GM19240 (cell line): ENCODE results near the gene CCL15.
"Not testable (repeated sequence)": the region's sequence is repeated elsewhere in the genome, so short reads cannot be mapped to it uniquely, and the experiment has no call there.

ENCODE experiments used
- DNase-seq: peaks from one replicate; pipeline ENCODE4 v3.0.0; 2011; ENCODE audit warnings: low spot score; ENCODE audit not compliant: insufficient read length

CCL15 gene

GRCh38 chr17:36001110-36001771 is at the start of gene CCL15:
CCL15 (minus strand) TSS chr17:36001553; CDS start chr17:36001492, 61 bp downstream.
- no peak for DNase-seq

DNA sequence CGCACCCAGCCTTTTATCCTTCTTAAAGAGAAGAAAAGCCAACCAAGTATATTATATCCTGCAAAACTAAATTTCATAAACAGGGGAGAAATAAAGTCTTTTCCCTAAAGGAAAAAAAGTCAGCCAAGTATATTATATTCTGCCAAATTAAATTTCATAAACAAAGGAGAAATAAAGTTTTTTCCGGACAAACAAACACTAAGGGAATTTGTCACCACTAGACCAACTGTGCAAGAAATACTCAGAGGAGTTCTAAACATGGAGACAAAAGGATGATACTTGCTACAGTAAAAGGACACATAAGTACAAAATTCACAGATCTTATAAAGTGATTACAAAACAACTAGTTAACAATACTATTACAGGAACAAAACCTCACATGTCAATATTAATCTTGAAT is 48.3 kb upstream of the CCL15 start:
- DNase-seq = no peak

- DNase-seq = no peak
These were observed 46.7 kb upstream of the CCL15 start for GRCh38 chr17:36048066-36048465.

DNA sequence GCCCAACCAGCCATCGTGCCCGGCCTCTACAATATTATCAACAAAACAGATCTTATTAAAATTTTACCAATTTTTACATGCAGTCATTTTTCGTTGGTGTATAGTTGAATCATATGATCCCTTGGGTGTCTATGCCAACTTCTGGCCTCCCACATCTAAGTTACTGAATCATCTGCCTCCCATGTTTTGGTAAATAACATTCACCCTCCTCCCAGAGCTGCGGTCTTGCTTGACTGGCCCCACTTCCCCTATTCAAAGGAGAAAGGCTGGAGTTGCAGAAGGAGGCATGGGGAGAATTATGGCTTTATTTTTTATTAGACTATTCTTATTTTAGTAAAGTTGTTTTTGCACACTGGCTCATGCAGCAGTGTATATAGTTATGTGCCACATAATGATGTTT is 34.9 kb upstream of the CCL15 start:
- DNase-seq = no peak

- no peak for DNase-seq
These were observed 32.8 kb upstream of the CCL15 start for GRCh38 chr17:36034127-36034526.

DNA sequence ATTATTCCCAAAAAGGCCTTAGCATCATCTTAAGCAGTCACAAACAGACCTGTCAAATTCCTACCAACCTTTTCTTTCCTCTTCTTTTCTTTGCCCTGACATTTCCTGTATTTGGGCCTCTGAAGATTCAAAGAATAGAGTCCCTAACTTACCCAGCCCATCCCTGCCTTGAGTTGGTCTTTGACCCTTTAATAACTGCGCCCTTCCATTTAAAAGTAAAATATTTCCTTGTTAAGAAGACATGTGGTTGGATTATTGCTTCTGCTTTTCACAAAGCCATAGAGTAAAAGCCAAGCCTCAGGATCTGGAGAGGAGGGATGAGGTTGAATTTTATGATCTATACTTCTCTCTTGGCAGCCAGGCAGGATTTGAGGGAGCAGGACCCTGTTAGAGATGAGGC is 29.6 kb upstream of the CCL15 start:
- DNase-seq = no peak

DNA sequence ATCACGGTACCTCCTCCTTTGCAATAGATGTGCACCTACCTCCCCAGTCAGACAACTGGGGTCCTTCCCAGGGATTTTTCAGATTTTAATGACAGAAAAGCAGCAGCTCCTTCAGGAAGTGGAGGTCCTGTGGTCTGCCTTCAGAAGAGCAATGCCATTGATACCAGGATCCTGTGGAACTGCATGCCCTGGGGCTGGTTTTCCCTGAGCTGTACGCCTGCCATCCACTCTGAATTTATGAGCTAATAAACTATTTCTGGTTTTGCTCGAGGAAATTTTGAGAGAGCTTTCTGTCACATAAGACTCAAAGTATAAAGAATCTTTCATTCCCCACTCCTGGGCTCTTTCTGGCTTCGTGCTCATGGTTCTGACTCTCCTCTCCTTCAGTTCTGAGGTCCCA is 26.4 kb upstream of the CCL15 start:
- no peak for DNase-seq

DNA sequence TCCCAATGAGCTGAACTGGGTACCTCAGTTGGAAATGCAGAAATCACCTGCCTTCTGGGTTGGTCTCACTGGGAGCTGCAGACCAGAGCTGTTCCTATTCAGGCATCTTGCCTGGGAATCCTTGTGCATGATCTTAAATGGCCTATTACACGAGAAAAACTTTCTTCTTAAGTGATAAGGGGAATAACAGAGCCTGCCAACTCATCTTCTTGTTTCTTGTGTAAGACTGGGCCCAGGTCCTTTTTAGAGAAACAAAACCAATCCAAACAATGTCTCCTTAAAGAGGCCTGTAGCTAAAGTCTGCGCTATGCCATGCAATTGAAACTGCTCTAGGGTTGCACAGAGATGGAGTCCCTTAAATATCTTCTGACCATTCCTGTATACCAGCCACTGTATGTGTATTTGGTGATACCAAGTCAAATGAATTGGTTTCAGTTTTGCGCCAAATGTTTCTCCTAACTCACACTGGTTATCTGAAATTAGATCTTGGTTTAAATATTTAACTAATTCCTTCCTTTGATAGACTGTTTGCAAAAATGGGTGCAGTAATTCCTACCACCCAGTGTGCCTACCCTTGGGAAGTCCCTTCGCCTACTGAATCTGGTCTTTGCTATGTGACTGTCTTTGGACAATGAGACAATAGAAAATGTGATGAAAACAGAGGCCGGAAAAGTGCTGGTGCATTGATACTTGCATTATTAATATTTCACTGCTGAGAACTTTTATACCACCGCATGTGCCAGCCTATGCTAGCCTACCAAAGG is 22.9 kb upstream of the CCL15 start:
- DNase-seq = no peak

DNA sequence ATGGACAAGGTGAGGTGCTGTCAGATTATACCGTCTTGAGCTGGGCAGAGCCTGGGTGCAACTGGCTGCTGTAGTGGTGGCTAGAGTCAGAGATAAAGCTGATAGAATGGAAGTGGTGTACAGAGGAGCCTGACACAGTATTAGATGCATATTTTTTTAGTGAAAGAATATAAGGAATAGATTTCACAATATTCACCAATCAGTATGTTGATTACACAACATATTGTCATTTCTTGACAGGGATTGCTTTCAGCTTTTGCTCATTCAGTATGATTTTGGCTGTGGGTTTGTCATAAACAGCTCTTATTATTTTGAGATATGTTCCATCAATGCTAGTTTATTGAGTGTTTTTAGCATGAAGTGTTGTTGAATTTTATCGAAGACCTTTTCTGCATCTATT is 18.1 kb upstream of the CCL15 start:
- DNase-seq = no peak

DNA sequence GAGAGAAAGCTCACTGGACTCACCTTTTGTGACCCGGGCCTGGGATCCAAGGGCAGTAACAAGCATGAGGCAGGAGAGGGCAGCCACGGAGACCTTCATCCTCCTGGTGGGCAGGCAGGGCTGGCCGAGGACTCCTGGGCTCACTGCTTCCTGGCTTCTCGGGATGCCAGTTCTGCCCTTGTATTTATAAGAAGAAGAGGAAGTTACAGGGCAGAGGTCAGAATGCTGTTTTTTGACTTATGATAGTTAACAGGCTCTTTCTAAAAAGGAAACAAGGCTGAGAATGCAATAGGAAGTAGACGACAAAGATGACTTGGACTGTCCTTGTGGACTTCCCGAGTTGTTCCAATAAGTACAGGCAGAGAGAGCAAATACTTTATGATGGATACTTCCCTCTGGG is 16.4 kb upstream of the CCL15 start, which contains the start of gene CCL23:
CCL23 (minus strand) TSS at position 174 of the 400 bp plus-strand sequence; CDS start at position 99, 75 bp downstream.
- DNase-seq = no peak

- DNase-seq = no peak
These were observed 15.2 kb upstream of the CCL15 start for GRCh38 chr17:36016555-36016954.

- DNase-seq = not testable (repeated sequence)
These were observed 14.5 kb upstream of the CCL15 start for GRCh38 chr17:36015895-36016294.

DNA sequence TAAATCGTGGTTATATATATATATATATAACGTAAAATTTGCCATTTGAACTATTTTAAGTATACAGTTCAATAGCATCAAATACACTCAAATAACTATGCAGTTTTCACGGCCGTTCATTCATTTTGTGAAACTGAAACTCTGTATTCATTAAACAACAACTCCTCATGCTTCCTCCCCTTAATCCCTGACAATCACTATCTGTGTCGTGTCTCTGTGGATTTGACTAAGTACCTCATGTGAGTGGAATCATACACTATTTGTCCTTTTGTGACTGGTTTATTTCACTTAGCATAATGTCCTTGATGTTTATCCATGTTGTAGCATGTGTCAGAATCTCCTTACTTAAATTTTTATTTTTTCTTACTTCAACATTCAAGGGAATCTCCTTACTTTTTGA is 13.6 kb upstream of the CCL15 start:
- DNase-seq = no peak

DNA sequence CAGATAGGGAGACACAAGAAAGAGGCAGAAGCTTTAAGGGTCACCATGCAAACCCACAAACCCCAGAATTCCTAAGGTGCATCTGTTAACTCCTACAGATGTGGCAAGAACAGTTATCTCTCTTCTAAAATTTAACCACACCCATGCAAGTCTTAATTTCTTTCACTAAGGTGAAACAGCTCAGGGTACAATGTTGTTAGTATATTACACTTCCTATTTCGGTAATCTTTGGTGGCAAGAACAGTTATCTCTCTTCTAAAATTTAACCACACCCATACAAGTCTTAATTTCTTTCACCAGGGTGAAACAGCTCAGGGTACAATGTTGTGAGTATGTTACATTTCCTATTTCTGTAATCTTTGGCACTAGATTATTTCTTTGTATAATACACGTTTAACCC is 9.8 kb upstream of the CCL15 start:
- DNase-seq = no peak

DNA sequence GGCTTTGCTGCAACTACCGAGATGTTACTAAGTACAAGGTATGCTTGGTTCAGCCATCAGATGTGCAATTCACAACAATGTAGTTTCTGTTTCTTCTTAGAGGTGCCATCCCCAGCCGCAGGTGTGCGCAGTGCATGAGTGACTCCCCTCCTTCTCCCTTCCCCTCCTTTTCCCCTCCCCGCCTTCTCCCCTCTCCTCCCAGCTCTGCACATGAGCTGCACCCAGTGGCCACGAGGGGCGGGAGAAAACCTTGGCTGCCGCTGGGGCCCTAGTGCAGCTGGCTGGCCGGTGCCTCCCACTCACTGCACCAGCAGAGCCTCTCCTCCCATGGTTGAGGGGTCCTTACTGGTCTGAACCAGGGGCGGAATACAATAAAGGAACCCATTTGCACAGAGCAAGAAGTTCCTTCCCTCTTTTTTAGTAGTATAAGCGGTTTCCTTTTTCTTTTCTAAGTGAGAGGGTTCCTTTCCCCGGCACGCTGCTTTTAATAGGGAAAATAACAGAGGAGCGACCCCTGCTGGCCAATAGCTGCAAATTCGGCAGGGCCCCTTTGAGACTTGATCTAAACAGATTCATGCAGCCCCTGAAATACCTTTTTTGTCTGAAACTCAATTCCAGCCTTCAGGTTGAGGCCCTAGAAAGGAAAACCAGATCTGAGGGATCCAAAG is 7.8 kb upstream of the CCL15 start:
- DNase-seq = no peak

DNA sequence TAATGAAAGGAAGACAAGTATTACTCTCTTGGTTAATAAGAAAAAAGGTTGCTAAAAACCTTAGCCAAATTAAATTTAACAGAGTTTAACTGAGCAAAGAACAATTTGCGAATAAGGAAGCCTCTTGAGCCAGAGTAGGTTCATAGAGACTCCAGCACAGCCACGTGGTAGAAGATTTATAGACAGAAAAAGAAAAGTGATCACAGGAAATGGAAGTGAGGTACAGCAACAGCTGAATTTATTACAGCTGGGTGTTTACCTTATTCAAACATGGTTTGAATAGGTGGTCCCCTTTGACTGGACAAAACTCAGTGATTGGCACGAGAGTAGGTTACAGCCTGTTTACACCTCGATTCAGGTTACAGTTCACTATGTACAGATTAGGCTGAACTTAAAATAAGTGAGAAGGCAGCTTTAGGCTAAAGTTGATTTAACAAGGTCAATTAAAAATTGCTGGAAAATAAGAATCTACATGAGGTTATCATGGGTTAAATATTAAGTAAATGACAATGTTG is 3.3 kb upstream of the CCL15 start:
- no peak for DNase-seq

GRCh38 chr17:36002631-36003030 is 1.3 kb upstream of the CCL15 start:
- DNase-seq = no peak

GRCh38 chr17:36001862-36002603 is 680 bp upstream of the CCL15 start:
- DNase-seq = no peak

DNA sequence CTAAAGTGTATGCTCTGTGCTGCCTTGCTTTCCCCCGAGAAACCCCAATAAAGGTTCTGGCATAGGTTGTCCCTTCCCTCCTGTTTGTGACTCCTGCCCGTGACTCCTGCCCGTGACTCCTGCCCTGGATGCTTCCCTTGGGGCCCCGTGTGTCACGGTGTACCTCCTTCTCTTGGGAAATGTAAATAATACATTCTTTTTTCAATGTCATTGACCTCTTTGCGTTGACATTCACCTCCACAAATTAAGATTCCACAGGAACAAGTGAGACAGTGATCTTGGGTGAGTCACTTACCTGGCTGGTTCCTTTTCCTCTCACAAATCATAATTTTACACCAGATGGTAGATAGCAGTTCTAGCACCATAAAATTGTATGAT is 632 bp downstream of the CCL15 start:
- DNase-seq = no peak

GRCh38 chr17:35998756-35999155 is 2.6 kb downstream of the CCL15 start:
- DNase-seq = no peak

GRCh38 chr17:35998018-35998545 is 3.3 kb downstream of the CCL15 start:
- DNase-seq = no peak
